H9 (cell line): Measurements from ENCODE around the gene HIBCH. TPM values are rescaled to one million over a fixed set of nuclear protein-coding genes. Genes with fewer than 3 reads are reported as not detected.

Experiments used
- DNase-seq: peaks from one replicate; pipeline ENCODE4 v3.0.0-alpha.2; 2017
- H2AFZ ChIP-seq: one replicate; pipeline ENCODE4 v1.6.1; 2013; ENCODE audit warnings: mild to moderate bottlenecking, low read length, control low read depth, moderate library complexity
- H2AK5ac ChIP-seq: 2 replicates; pipeline ENCODE4 v1.6.1; 2013; ENCODE audit warnings: low read length, control low read depth, mixed read lengths; ENCODE audit not compliant: insufficient read length
- H2BK120ac ChIP-seq: one replicate; pipeline ENCODE4 v1.6.1; 2013; ENCODE audit warnings: low read depth, mild to moderate bottlenecking, low read length, control low read depth, inconsistent platforms; ENCODE audit not compliant: poor library complexity, severe bottlenecking
- H2BK12ac ChIP-seq: 2 replicates; pipeline ENCODE4 v1.6.1; 2013; ENCODE audit warnings: low read length, control low read depth, mixed read lengths, low read depth; ENCODE audit not compliant: insufficient read length
- H2BK15ac ChIP-seq: 2 replicates; pipeline ENCODE4 v1.6.1; 2013; ENCODE audit warnings: low read depth, low read length, control low read depth
- H2BK20ac ChIP-seq: one replicate; pipeline ENCODE4 v1.6.1; 2013; ENCODE audit warnings: low read depth, mild to moderate bottlenecking, low read length, control low read depth, inconsistent platforms; ENCODE audit not compliant: poor library complexity, severe bottlenecking
- H2BK5ac ChIP-seq: 2 replicates; pipeline ENCODE4 v1.6.1; 2013; ENCODE audit warnings: low read length, control low read depth, mixed read lengths; ENCODE audit not compliant: insufficient read length
- H3K14ac ChIP-seq: 2 replicates; pipeline ENCODE4 v1.6.1; 2013; ENCODE audit warnings: low read length, control low read depth; ENCODE audit not compliant: insufficient read depth
- H3K18ac ChIP-seq: 2 replicates; pipeline ENCODE4 v1.6.1; 2013; ENCODE audit warnings: low read depth, mild to moderate bottlenecking, mixed read lengths, low read length, control low read depth; ENCODE audit not compliant: insufficient read length
- H3K23ac ChIP-seq: 2 replicates; pipeline ENCODE4 v1.6.1; 2013; ENCODE audit warnings: low read length, control low read depth, mixed read lengths, low read depth; ENCODE audit not compliant: insufficient read length
- H3K23me2 ChIP-seq: 2 replicates; pipeline ENCODE4 v1.6.1; 2013; ENCODE audit warnings: low read depth, mild to moderate bottlenecking, mixed read lengths, low read length, control low read depth; ENCODE audit not compliant: insufficient read length, poor library complexity, severe bottlenecking
- H3K27ac ChIP-seq: 2 replicates; pipeline ENCODE4 v1.5.1; 2013; ENCODE audit warnings: low read length, control low read depth, mixed read lengths, low read depth; ENCODE audit not compliant: insufficient read length
- H3K27me3 ChIP-seq: 2 replicates; pipeline ENCODE4 v1.6.1; 2013; ENCODE audit warnings: low read length, control low read depth, inconsistent platforms; ENCODE audit not compliant: insufficient read depth
- H3K4ac ChIP-seq: 2 replicates; pipeline ENCODE4 v1.6.1; 2013; ENCODE audit warnings: low read depth, mild to moderate bottlenecking, control low read depth, inconsistent platforms, low read length, moderate library complexity
- H3K4me1 ChIP-seq: 2 replicates; pipeline ENCODE4 v1.6.1; 2013; ENCODE audit warnings: low read length, control low read depth, inconsistent platforms; ENCODE audit not compliant: insufficient read depth
- H3K4me2 ChIP-seq: 2 replicates; pipeline ENCODE4 v1.6.1; 2013; ENCODE audit warnings: low read length, control low read depth, mixed read lengths; ENCODE audit not compliant: insufficient read length, insufficient read depth
- H3K56ac ChIP-seq: 2 replicates; pipeline ENCODE4 v1.6.1; 2013; ENCODE audit warnings: low read depth, mild to moderate bottlenecking, mixed read lengths, low read length, control low read depth; ENCODE audit not compliant: insufficient read length
- H3K79me1 ChIP-seq: 2 replicates; pipeline ENCODE4 v1.6.1; 2013; ENCODE audit warnings: low read depth, mild to moderate bottlenecking, moderate library complexity, low read length, control low read depth, inconsistent platforms; ENCODE audit not compliant: insufficient read depth, poor library complexity, severe bottlenecking
- H3K79me2 ChIP-seq: 2 replicates; pipeline ENCODE4 v1.6.1; 2013; ENCODE audit warnings: low read length, control low read depth, inconsistent platforms; ENCODE audit not compliant: insufficient read depth
- H3K9ac ChIP-seq: 2 replicates; pipeline ENCODE4 v1.6.1; 2013; ENCODE audit warnings: low read length, control low read depth, mixed read lengths; ENCODE audit not compliant: insufficient read length; ENCODE audit errors: extremely low read depth
- H3K9me3 ChIP-seq: one replicate; pipeline ENCODE4 v1.6.1; 2013; ENCODE audit warnings: low read depth, low read length, inconsistent platforms; ENCODE audit not compliant: control insufficient read depth
- H3T11ph ChIP-seq: one replicate; pipeline ENCODE4 v1.6.1; 2013; ENCODE audit warnings: mild to moderate bottlenecking, low read length, control low read depth, inconsistent platforms
- H4K20me1 ChIP-seq: one replicate; pipeline ENCODE4 v1.6.1; 2013; ENCODE audit not compliant: control insufficient read depth, insufficient read length, insufficient read depth
- H4K5ac ChIP-seq: 2 replicates; pipeline ENCODE4 v1.6.1; 2013; ENCODE audit warnings: low read depth, mild to moderate bottlenecking, mixed read lengths, low read length, control low read depth; ENCODE audit not compliant: insufficient read length
- H4K8ac ChIP-seq: replicated peaks from 2 replicates; pipeline ENCODE4 v1.6.1; 2013; ENCODE audit warnings: low read length, control low read depth, mixed read lengths, low read depth; ENCODE audit not compliant: insufficient read length
- H4K91ac ChIP-seq: 2 replicates; pipeline ENCODE4 v1.6.1; 2013; ENCODE audit warnings: low read depth, mild to moderate bottlenecking, moderate library complexity, mixed read lengths, low read length, control low read depth; ENCODE audit not compliant: insufficient read length
- H3K27ac Mint-ChIP-seq, 3 experiments: 2 replicates in 2 of 3; 3 replicates in 1 of 3; pipeline ENCODE4 v1.8.0; 2020 to 2021; ENCODE audit warnings: mixed read lengths in 3 of 3, mild to moderate bottlenecking in 1 of 3, moderate library complexity in 1 of 3
- H3K27me3 Mint-ChIP-seq: 2 replicates; pipeline ENCODE4 v1.8.0; 2021; ENCODE audit warnings: low read depth, mild to moderate bottlenecking, moderate library complexity, mixed read lengths
- H3K36me3 Mint-ChIP-seq, 3 experiments: 2 replicates in 2 of 3; 3 replicates in 1 of 3; pipeline ENCODE4 v1.8.0; 2020 to 2021; ENCODE audit warnings: low read depth in 3 of 3, mixed read lengths in 3 of 3; ENCODE audit not compliant: insufficient read depth in 1 of 3
- H3K4me1 Mint-ChIP-seq, 2 experiments: 2 replicates each; pipeline ENCODE4 v1.8.0; 2020; ENCODE audit warnings: mixed read lengths in 2 of 2
- H3K4me3 Mint-ChIP-seq, 2 experiments: 2 replicates in 1 of 2; 3 replicates in 1 of 2; pipeline ENCODE4 v1.8.0; 2020 to 2021; ENCODE audit warnings: mild to moderate bottlenecking in 2 of 2, mixed read lengths in 2 of 2, moderate library complexity in 1 of 2
- H3K9me3 Mint-ChIP-seq, 2 experiments: 2 replicates in 1 of 2; 3 replicates in 1 of 2; pipeline ENCODE4 v1.8.0; 2020; ENCODE audit warnings: mild to moderate bottlenecking in 2 of 2, mixed read lengths in 2 of 2, moderate library complexity in 1 of 2
- CTCF ChIP-seq: fragments of 200-600 bp; sonication (generic); conservative IDR thresholded peaks from 3 replicates; pipeline ENCODE4 v1.8.0; 2021; ENCODE audit warnings: antibody characterized with exemption, mild to moderate bottlenecking
- WGBS: extraction: QIAGEN DNeasy Blood & Tissue Kit; methylation state at CpG from one replicate; pipeline ENCODE4 v1.1.7; 2013; ENCODE audit warnings: missing lambda C conversion rate, low lambda C conversion rate, mixed read lengths; ENCODE audit not compliant: insufficient read length; ENCODE audit errors: extremely low coverage; 5-methylcytosine and 5-hydroxymethylcytosine counted together
- total RNA-seq: library from RNA; stranded (reverse); gene quantifications from 2 replicates; pipeline ENCODE4 v1.2.1, GENCODE V29; 2021

HIBCH gene
- total RNA-seq, 1 experiment from 2014 or later = 28.0 TPM

- Histone ChIP-seq H3K23me2 (no peaks in the 10 kb centered on the region), H3K27me3 (no peaks in the 10 kb centered on the region), H3T11ph (no peak overlapping the region), H2AK5ac (no peak overlapping the region), H3K9me3 (no peaks in the 10 kb centered on the region), H3K23ac (no peak overlapping the region), H3K4ac (no peak overlapping the region), H2AFZ (no peak overlapping the region), H2BK20ac (no peak overlapping the region), H3K56ac (no peak overlapping the region), H2BK120ac (no peak overlapping the region), H3K27ac (no peak overlapping the region), H2BK12ac (no peak overlapping the region), H4K91ac (no peak overlapping the region), H4K20me1 (no peaks in the 10 kb centered on the region), H4K5ac (no peak overlapping the region), H3K79me1 (no peaks in the 10 kb centered on the region), H3K79me2 (0 out of 2 replicates have a peak, but pooled peaks cover 2% of the 10 kb centered on the region), H3K4me2 (no peak overlapping the region), H4K8ac (no peak overlapping the region), H2BK15ac (no peak overlapping the region), H3K18ac (no peak overlapping the region), H3K14ac (no peak overlapping the region), H3K4me1 (no peaks in the 10 kb centered on the region), H3K9ac (no peak overlapping the region), H2BK5ac (no peak overlapping the region)
- peaks cover 25 to 43% (median 33%) of the 10 kb centered on the region in 3 experiments for H3K36me3 Mint-ChIP-seq
- no peak overlapping the region for H3K4me3 Mint-ChIP-seq
- TF ChIP-seq CTCF = peak; percentile 70
- no peaks in the 10 kb centered on the region for H3K27me3 Mint-ChIP-seq
- no peak for DNase-seq
- H3K4me1 Mint-ChIP-seq = peaks cover 3 to 15% of the 10 kb centered on the region in 2 experiments
- WGBS = no CpG with 5 or more reads among the region's 4 CpGs
- H3K9me3 Mint-ChIP-seq = peaks cover 6 to 7% of the 10 kb centered on the region in 2 experiments; a peak in 2 of 5 replicates
- H3K27ac Mint-ChIP-seq = no peak overlapping the region
Observed at GRCh38 chr2:190277234-190278112, 42.2 kb downstream of the HIBCH start.
